ENCODE results near the gene ZNF287.

Gene ZNF287

DNA sequence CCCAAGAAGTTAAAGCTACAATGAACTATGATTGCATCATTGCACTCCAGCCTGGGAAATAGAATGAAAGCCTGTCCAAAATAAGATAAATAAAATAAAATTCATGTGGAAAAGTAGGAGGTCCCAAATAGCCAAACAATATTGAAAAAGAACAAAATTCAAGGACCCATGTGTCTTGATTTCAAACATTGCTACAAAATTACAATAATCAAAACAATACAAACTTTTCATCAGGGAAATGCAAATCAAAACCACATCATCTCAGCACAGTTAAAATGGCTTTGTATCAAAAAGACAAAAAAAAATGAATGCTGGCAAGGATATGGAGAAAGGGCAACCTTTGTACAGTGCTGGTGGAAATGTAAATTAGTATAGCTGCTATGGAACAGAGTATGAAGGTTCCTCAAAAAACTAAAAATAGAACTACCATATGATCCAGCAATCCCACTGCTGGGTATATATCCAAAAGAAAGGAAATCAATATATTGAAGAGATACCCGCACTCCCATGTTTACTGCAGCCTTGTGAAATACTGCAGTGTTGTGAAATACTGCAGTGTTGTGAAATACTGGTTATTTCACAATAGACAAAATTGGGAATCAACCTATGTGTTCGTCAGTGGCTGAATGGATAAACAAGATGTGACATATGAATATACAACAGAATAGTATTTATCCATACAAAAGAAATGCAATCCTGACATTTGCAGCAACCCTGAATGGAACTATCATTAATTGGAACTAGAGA is 24.5 kb upstream of the ZNF287 start:
- H3K9me3 ChIP-seq (ENCODE audit: control insufficient read depth, insufficient read depth, low read length) = no peaks in the 10 kb centered on the region

DNA sequence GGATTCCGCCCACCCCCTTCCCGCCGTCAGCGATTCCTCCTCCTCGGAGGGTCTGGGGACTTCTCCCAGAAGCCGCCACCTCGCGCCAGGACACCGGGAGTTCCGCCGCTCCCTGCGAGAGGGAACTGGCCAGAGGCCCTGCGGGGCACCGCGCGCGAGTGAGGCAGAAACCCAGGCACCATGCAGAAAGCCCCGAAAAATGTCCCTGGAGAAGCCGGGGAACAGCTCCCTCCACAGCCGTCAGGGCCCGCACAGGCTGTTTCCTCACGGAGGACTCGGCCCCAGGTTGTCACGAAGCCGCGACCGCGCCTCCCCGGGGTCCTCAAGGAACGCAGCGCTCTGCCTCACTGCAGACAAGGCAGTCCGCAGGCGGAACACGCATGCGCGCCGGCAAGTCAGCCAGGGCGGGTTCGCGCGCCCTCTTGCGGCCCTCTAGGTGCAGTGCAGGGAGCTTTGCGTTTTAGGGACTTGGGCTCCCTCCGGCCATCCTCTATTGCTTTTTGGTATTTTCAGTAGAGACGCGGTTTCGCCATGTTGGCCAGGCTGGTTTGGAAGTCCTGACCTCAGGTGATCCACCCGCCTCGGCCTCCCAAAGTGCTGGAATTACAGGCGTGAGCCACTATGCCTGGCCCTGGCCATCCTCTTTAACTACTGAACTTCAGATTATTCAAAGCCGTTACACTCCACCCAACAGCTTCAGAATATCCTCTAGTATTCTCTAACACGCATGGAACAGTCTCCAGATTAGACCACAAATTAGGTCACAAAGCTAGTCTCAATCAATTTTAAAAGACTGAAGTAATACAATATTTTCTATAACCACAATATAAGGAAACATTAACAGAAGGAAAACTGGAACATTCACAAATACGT is 20.3 kb upstream of the ZNF287 start:
- Histone ChIP-seq H3K4me2 (ENCODE audit: low read length) (peak overlapping the region; percentile 98), H3K4me3 (ENCODE audit: low read length) (peak overlapping the region; percentile 72), H3K9me3 (ENCODE audit: control insufficient read depth, insufficient read depth, low read length) (no peaks in the 10 kb centered on the region), H3K36me3 (ENCODE audit: control insufficient read depth, low read length) (no peaks in the 10 kb centered on the region), H3K79me2 (ENCODE audit: control insufficient read depth, low read length) (no peaks in the 10 kb centered on the region), H3K27me3 (ENCODE audit: control insufficient read depth, low read length) (peaks cover 26% of the 10 kb centered on the region), H4K20me1 (ENCODE audit: control insufficient read depth, insufficient read depth, low read depth, low read length) (no peaks in the 10 kb centered on the region), H3K27ac (ENCODE audit: low read depth, low read length) (no peak overlapping the region), H3K9me2 (replicated peaks; ENCODE audit: control insufficient read depth, low read length) (no peaks in the 10 kb centered on the region), H3F3A (ENCODE audit: control insufficient read depth, insufficient read depth) (no peaks in the 10 kb centered on the region), H3K4me1 (ENCODE audit: control insufficient read depth, low read length) (peaks cover 13% of the 10 kb centered on the region)
- TF ChIP-seq, protein P1, sequence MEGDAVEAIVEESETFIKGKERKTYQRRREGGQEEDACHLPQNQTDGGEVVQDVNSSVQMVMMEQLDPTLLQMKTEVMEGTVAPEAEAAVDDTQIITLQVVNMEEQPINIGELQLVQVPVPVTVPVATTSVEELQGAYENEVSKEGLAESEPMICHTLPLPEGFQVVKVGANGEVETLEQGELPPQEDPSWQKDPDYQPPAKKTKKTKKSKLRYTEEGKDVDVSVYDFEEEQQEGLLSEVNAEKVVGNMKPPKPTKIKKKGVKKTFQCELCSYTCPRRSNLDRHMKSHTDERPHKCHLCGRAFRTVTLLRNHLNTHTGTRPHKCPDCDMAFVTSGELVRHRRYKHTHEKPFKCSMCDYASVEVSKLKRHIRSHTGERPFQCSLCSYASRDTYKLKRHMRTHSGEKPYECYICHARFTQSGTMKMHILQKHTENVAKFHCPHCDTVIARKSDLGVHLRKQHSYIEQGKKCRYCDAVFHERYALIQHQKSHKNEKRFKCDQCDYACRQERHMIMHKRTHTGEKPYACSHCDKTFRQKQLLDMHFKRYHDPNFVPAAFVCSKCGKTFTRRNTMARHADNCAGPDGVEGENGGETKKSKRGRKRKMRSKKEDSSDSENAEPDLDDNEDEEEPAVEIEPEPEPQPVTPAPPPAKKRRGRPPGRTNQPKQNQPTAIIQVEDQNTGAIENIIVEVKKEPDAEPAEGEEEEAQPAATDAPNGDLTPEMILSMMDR (IDR thresholded peaks at IDR 0.05; ENCODE audit: low read depth, low read length, poor library complexity, severe bottlenecking) = peak; percentile 86
- no peak for TF ChIP-seq EZH2phosphoT487 (IDR thresholded peaks at IDR 0.05; ENCODE audit: borderline replicate concordance, low read length)

More for the DNA sequence above, 24.5 kb upstream of the ZNF287 start:
- H3K4me2 ChIP-seq (ENCODE audit: low read length) = no peak overlapping the region
- no peak overlapping the region for H3K27ac ChIP-seq (ENCODE audit: low read depth, low read length)
- no peaks in the 10 kb centered on the region for H3F3A ChIP-seq (ENCODE audit: control insufficient read depth, insufficient read depth)
- no peak for TF ChIP-seq EZH2phosphoT487 (IDR thresholded peaks at IDR 0.05; ENCODE audit: borderline replicate concordance, low read length)
- TF ChIP-seq, protein P1 (IDR thresholded peaks at IDR 0.05; ENCODE audit: low read depth, low read length, poor library complexity, severe bottlenecking) = no peak
- H3K79me2 ChIP-seq (ENCODE audit: control insufficient read depth, low read length) = no peaks in the 10 kb centered on the region
- no peaks in the 10 kb centered on the region for H3K36me3 ChIP-seq (ENCODE audit: control insufficient read depth, low read length)
- no peaks in the 10 kb centered on the region for H3K9me2 ChIP-seq (replicated peaks; ENCODE audit: control insufficient read depth, low read length)
- H3K4me1 ChIP-seq (ENCODE audit: control insufficient read depth, low read length) = peaks cover 9% of the 10 kb centered on the region
- H3K4me3 ChIP-seq (ENCODE audit: low read length) = no peak overlapping the region
- H3K27me3 ChIP-seq (ENCODE audit: control insufficient read depth, low read length) = peaks cover 16% of the 10 kb centered on the region
- no peaks in the 10 kb centered on the region for H4K20me1 ChIP-seq (ENCODE audit: control insufficient read depth, insufficient read depth, low read depth, low read length)

DNA sequence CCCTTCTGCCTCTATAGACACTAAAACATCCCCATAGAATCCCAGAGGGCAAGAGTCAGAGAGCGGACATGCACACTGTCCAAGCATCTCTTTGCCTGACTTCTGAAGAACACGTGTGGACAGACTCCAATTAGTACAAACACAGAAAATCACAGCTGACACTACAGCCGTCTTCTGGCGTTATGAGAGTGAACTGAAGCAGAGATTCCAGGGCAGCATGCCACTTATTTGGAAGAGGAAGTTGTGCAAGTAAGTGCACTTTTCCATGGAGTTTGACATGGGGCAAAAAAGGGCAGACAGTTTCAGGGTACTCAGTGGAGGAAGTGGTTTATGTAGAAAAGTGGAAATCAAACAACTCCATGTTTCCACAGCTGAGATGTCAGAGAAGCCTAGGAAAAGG is 16.8 kb upstream of the ZNF287 start:
- H3K4me1 ChIP-seq (ENCODE audit: control insufficient read depth, low read length) = peaks cover 19% of the 10 kb centered on the region
- H3K36me3 ChIP-seq (ENCODE audit: control insufficient read depth, low read length) = no peaks in the 10 kb centered on the region
- no peaks in the 10 kb centered on the region for H3F3A ChIP-seq (ENCODE audit: control insufficient read depth, insufficient read depth)
- no peak overlapping the region for H3K27ac ChIP-seq (ENCODE audit: low read depth, low read length)
- H3K27me3 ChIP-seq (ENCODE audit: control insufficient read depth, low read length) = peaks cover 26% of the 10 kb centered on the region
- H3K9me2 ChIP-seq (replicated peaks; ENCODE audit: control insufficient read depth, low read length) = no peaks in the 10 kb centered on the region
- no peaks in the 10 kb centered on the region for H3K9me3 ChIP-seq (ENCODE audit: control insufficient read depth, insufficient read depth, low read length)
- no peaks in the 10 kb centered on the region for H3K79me2 ChIP-seq (ENCODE audit: control insufficient read depth, low read length)
- H4K20me1 ChIP-seq (ENCODE audit: control insufficient read depth, insufficient read depth, low read depth, low read length) = no peaks in the 10 kb centered on the region
- H3K4me3 ChIP-seq (ENCODE audit: low read length) = no peak overlapping the region
- TF ChIP-seq, protein P1 (IDR thresholded peaks at IDR 0.05; ENCODE audit: low read depth, low read length, poor library complexity, severe bottlenecking) = no peak
- no peak for TF ChIP-seq EZH2phosphoT487 (IDR thresholded peaks at IDR 0.05; ENCODE audit: borderline replicate concordance, low read length)
- no peak overlapping the region for H3K4me2 ChIP-seq (ENCODE audit: low read length)

All from DOHH2 (cell line).